HCT116 (cell line): Measurements from ENCODE around the gene DMBT1. TPM values are rescaled to one million over a fixed set of nuclear protein-coding genes. Genes with fewer than 3 reads are reported as not detected.
"Not testable (repeated sequence)": the region's sequence is repeated elsewhere in the genome, so short reads cannot be mapped to it uniquely, and the experiment has no call there.

Source experiments
- ATAC-seq: fragments of 200-7000 bp; cut with Tn5 transposase; 2 replicates; pipeline ENCODE4 v1.9.1; 2020; ENCODE audit warnings: mild to moderate bottlenecking, moderate library complexity
- BruUV-seq: library from RNA; stranded (reverse); fragments of 400-500 nt; replicated peaks from 2 replicates; lab custom pipeline; 2021; lab: Mats Ljungman, UMichigan
- CTCF ChIA-PET: fragments of 300-600 bp; sonication (Branson Sonifier 250); formaldehyde crosslinking; loops from one replicate; lab custom pipeline; 2021; ENCODE audit warnings: antibody characterized with exemption; lab: Charles Lee
- POLR2A ChIA-PET: fragments of 300-600, 350-600 bp; sonication (Branson Sonifier 250); formaldehyde crosslinking; loops from one replicate; lab custom pipeline; 2021; ENCODE audit warnings: antibody characterized with exemption; lab: Charles Lee
- RAD21 ChIA-PET, 2 experiments: fragments of 300-600 bp; sonication (Branson Sonifier 250); formaldehyde crosslinking; loops; one replicate each; lab custom pipeline; 2023; ENCODE audit warnings: low total read pairs in 2 of 2; ENCODE audit not compliant: uncharacterized antibody in 2 of 2, unreplicated experiment in 2 of 2, low non-redundant PET in 1 of 2; lab: Charles Lee
- DNase-seq: peaks from one replicate; pipeline ENCODE4 v3.0.0-alpha.2; 2010; ENCODE audit warnings: low read depth, low spot score
- H2AFZ ChIP-seq: fragments of 200-600 bp; shearing (Covaris generic), sonication (generic); 2 replicates; pipeline ENCODE4 v1.6.1; 2017; ENCODE audit warnings: low read depth, mixed run types, mixed read lengths, antibody characterized with exemption, low read length; ENCODE audit not compliant: poor library complexity, severe bottlenecking
- H3K27ac ChIP-seq: 2 replicates; pipeline ENCODE4 v1.5.1; 2012; ENCODE audit warnings: low read depth, low read length
- H3K27me3 ChIP-seq: fragments of 200-600 bp; sonication (generic); 2 replicates; pipeline ENCODE4 v1.6.1; 2016; ENCODE audit warnings: mixed run types, low read length, mixed read lengths; ENCODE audit not compliant: insufficient read depth
- H3K36me3 ChIP-seq, 2 experiments: fragments of 200-500 bp in 1 of 2; fragments of 200-600 bp in 1 of 2; sonication (Bioruptor generic) in 1 of 2; sonication (generic) in 1 of 2; 2 replicates each; pipeline versions ENCODE4 v1.5.1 to v1.6.1; 2014 to 2016; ENCODE audit warnings: low read length in 2 of 2, inconsistent platforms in 1 of 2, mixed read lengths in 1 of 2, mixed run types in 1 of 2; ENCODE audit not compliant: insufficient read depth in 2 of 2, control insufficient read depth in 1 of 2
- H3K4me1 ChIP-seq, 2 experiments: fragments of 200-600 bp in 1 of 2; sonication (generic) in 1 of 2; 2 replicates each; pipeline versions ENCODE4 v1.5.1 to v1.6.1; 2012 to 2017; ENCODE audit warnings: low read length in 2 of 2, inconsistent platforms in 1 of 2, mild to moderate bottlenecking in 1 of 2, mixed read lengths in 1 of 2, mixed run types in 1 of 2, moderate library complexity in 1 of 2; ENCODE audit not compliant: insufficient read depth in 2 of 2, control insufficient read depth in 1 of 2
- H3K4me2 ChIP-seq: fragments of 200-600 bp; sonication (generic); 2 replicates; pipeline ENCODE4 v1.6.1; 2017; ENCODE audit warnings: mixed run types, low read length, mixed read lengths
- H3K4me3 ChIP-seq, 2 experiments: fragments of 200-600 bp in 1 of 2; sonication (generic) in 1 of 2; replicated peaks in 1 of 2; 2 replicates each; pipeline ENCODE4 v1.5.1; 2011 to 2016; ENCODE audit warnings: low read length in 2 of 2, control low read depth in 1 of 2, low read depth in 1 of 2, mild to moderate bottlenecking in 1 of 2, mixed read lengths in 1 of 2, mixed run types in 1 of 2
- H3K79me2 ChIP-seq: fragments of 200-600 bp; sonication (generic); 2 replicates; pipeline ENCODE4 v1.6.1; 2017; ENCODE audit warnings: mild to moderate bottlenecking, mixed run types, low read length, moderate library complexity, mixed read lengths; ENCODE audit not compliant: insufficient read depth
- H3K9ac ChIP-seq: fragments of 200-600 bp; sonication (generic); 2 replicates; pipeline ENCODE4 v1.6.1; 2016; ENCODE audit warnings: low read length, mixed read lengths
- H3K9me2 ChIP-seq: fragments of 200-600 bp; sonication (generic), shearing (Covaris generic); 2 replicates; pipeline ENCODE4 v1.6.1; 2017; ENCODE audit warnings: mixed run types, mild to moderate bottlenecking, moderate library complexity; ENCODE audit not compliant: insufficient read depth
- H3K9me3 ChIP-seq, 2 experiments: fragments of 200-500 bp in 1 of 2; fragments of 200-600 bp in 1 of 2; sonication (Bioruptor generic) in 1 of 2; sonication (generic) in 1 of 2; 2 replicates each; pipeline ENCODE4 v1.6.1; 2014 to 2017; ENCODE audit warnings: low read length in 2 of 2, mixed read lengths in 2 of 2, inconsistent platforms in 1 of 2, low read depth in 1 of 2, mild to moderate bottlenecking in 1 of 2, mixed run types in 1 of 2, moderate library complexity in 1 of 2; ENCODE audit not compliant: control insufficient read depth in 1 of 2, insufficient read depth in 1 of 2
- H4K20me1 ChIP-seq: fragments of 200-600 bp; sonication (generic), shearing (Covaris generic); 2 replicates; pipeline ENCODE4 v1.6.1; 2017; ENCODE audit warnings: mixed run types, mild to moderate bottlenecking, moderate library complexity; ENCODE audit not compliant: insufficient read depth
- ATF3 ChIP-seq: IDR thresholded peaks from 2 replicates; pipeline ENCODE4 v1.6.1; 2012
- EZH2phosphoT487 ChIP-seq: fragments of 200-600 bp; IDR thresholded peaks from 2 replicates; pipeline ENCODE4 v1.6.1; 2018; ENCODE audit warnings: antibody characterized with exemption, borderline replicate concordance
- MAX ChIP-seq: IDR thresholded peaks from 2 replicates; pipeline ENCODE4 v1.6.1; 2012
- REST ChIP-seq: IDR thresholded peaks from 2 replicates; pipeline ENCODE4 v1.6.1; 2012; ENCODE audit warnings: low read depth
- intact Hi-C: fragments of 100-400 bp; cut with micrococcal nuclease; formaldehyde crosslinking; loops from 2 replicates; pipeline ENCODE4 v1.10.0; 2022
- total RNA-seq: library from RNA; stranded (reverse); gene quantifications from one replicate; pipeline ENCODE4 v1.2.1, GENCODE V29; 2021; ENCODE audit not compliant: unreplicated experiment

The DMBT1 gene
- total RNA-seq, 1 experiment from 2014 or later: 0.17 TPM

- H3K4me2 ChIP-seq: no peak overlapping the region
- TF ChIP-seq MAX (no peak), EZH2phosphoT487 (no peak), ATF3 (no peak), REST (no peak)
- H3K79me2 ChIP-seq: no peaks in the 10 kb centered on the region
- H3K36me3 ChIP-seq: no peaks in the 10 kb centered on the region
- H3K27me3 ChIP-seq: peaks cover 19% of the 10 kb centered on the region; the same call in 1 of the 2 replicates
- ChIA-PET CTCF (no interaction called here), RAD21 (no interaction called here), POLR2A (no interaction called here)
- no TSS peak for BruUV-seq
- H2AFZ ChIP-seq: no peak overlapping the region
- H4K20me1 ChIP-seq: no peaks in the 10 kb centered on the region
- no peaks in the 10 kb centered on the region for H3K9me3 ChIP-seq
- no peak for ATAC-seq
- intact Hi-C loops: no loop called here
- H3K4me3 ChIP-seq: no peak overlapping the region
- no peak for DNase-seq
- no peak overlapping the region for H3K27ac ChIP-seq
- no peaks in the 10 kb centered on the region for H3K9me2 ChIP-seq
- H3K4me1 ChIP-seq: no peaks in the 10 kb centered on the region
- H3K9ac ChIP-seq: no peak overlapping the region
Observed at GRCh38 chr10:122618461-122619165, 58.1 kb downstream of the DMBT1 start.

- peaks cover 19% of the 10 kb centered on the region; the same call in 1 of the 2 replicates for H3K27me3 ChIP-seq
- H3K9ac ChIP-seq, H3K27ac ChIP-seq, ATAC-seq, H3K4me2 ChIP-seq, BruUV-seq, POLR2A ChIA-PET, H3K4me3 ChIP-seq, H3K9me3 ChIP-seq, H2AFZ ChIP-seq, DNase-seq, H3K4me1 ChIP-seq, CTCF ChIA-PET, H3K9me2 ChIP-seq, intact Hi-C loops, RAD21 ChIA-PET, H4K20me1 ChIP-seq, H3K36me3 ChIP-seq, H3K79me2 ChIP-seq: not testable (repeated sequence)
Observed at GRCh38 chr10:122620961-122621360, 60.4 kb downstream of the DMBT1 start.
